Endodermal cell (in vitro differentiated cells): ENCODE data around the gene ZSCAN20. TPM values are rescaled to one million over a fixed set of nuclear protein-coding genes. Genes with fewer than 3 reads are reported as not detected.
A peak's percentile ranks its signal among the peaks of the same experiment; 100 is the strongest.

Experiments used
- DNase-seq: peaks from one replicate; pipeline ENCODE4 v3.0.0-alpha.2; 2017
- H3K27ac ChIP-seq: 2 replicates; pipeline ENCODE4 v1.5.1; 2013; ENCODE audit warnings: mild to moderate bottlenecking, low read depth, low read length, moderate library complexity
- H3K27me3 ChIP-seq: 2 replicates; pipeline ENCODE4 v1.6.1; 2013; ENCODE audit warnings: mild to moderate bottlenecking, low read length, moderate library complexity; ENCODE audit not compliant: insufficient read depth, control insufficient read depth, poor library complexity, severe bottlenecking
- H3K36me3 ChIP-seq: 2 replicates; pipeline ENCODE4 v1.7.0; 2013; ENCODE audit warnings: mild to moderate bottlenecking, low read length, moderate library complexity; ENCODE audit not compliant: control insufficient read depth, insufficient read depth
- H3K4me1 ChIP-seq: one replicate; pipeline ENCODE4 v1.7.0; 2013; ENCODE audit warnings: low read length; ENCODE audit not compliant: control insufficient read depth, insufficient read depth
- H3K4me3 ChIP-seq: 2 replicates; pipeline ENCODE4 v1.5.1; 2013; ENCODE audit warnings: mild to moderate bottlenecking, low read length, moderate library complexity
- H3K9ac ChIP-seq: 2 replicates; pipeline ENCODE4 v1.6.1; 2013; ENCODE audit warnings: mild to moderate bottlenecking, low read length, moderate library complexity; ENCODE audit not compliant: poor library complexity, severe bottlenecking; ENCODE audit errors: extremely low read depth
- H3K9me3 ChIP-seq: 2 replicates; pipeline ENCODE4 v1.6.1; 2013; ENCODE audit warnings: mild to moderate bottlenecking, low read length, moderate library complexity; ENCODE audit not compliant: control insufficient read depth
- H3K27ac Mint-ChIP-seq: 2 replicates; pipeline ENCODE4 v1.8.0; 2020; ENCODE audit warnings: mixed read lengths
- H3K27me3 Mint-ChIP-seq: 2 replicates; pipeline ENCODE4 v1.8.0; 2021; ENCODE audit warnings: mild to moderate bottlenecking, mixed read lengths; ENCODE audit not compliant: insufficient read depth
- H3K36me3 Mint-ChIP-seq: 2 replicates; pipeline ENCODE4 v1.8.0; 2020; ENCODE audit warnings: low read depth, mixed read lengths
- H3K4me1 Mint-ChIP-seq: 2 replicates; pipeline ENCODE4 v1.8.0; 2020; ENCODE audit warnings: mixed read lengths
- H3K4me3 Mint-ChIP-seq: 2 replicates; pipeline ENCODE4 v1.8.0; 2020; ENCODE audit warnings: mild to moderate bottlenecking, moderate library complexity, mixed read lengths
- H3K9me3 Mint-ChIP-seq: 2 replicates; pipeline ENCODE4 v1.8.0; 2020; ENCODE audit warnings: mild to moderate bottlenecking, mixed read lengths
- WGBS, 2 experiments: methylation state at CpG; one replicate each; pipeline versions ENCODE4 v1.1.5 to v1.1.7; 2013; ENCODE audit warnings: missing lambda C conversion rate in 2 of 2, mixed read lengths in 1 of 2; ENCODE audit not compliant: insufficient coverage in 1 of 2, insufficient read length in 1 of 2; 5-methylcytosine and 5-hydroxymethylcytosine counted together
- long read RNA-seq, 4 experiments: library from polyadenylated mRNA in 2 of 4; library from RNA in 1 of 4; library from capped mRNA in 1 of 4; stranded (forward) in 3 of 4; unstranded in 1 of 4; transcript quantifications; one replicate each; pipeline ENCODE4 v2.0.0, GENCODE V29; 2020 to 2021; ENCODE audit warnings: inconsistent platforms in 1 of 4
- polyA plus RNA-seq, 2 experiments: library from polyadenylated mRNA; stranded (reverse); fragments of 50-300 nt; gene quantifications; one replicate each; pipeline ENCODE4 v1.2.3, GENCODE V29; 2013
- total RNA-seq, 2 donors: library from RNA; stranded (reverse); fragmentation: NEBNext Ultra II Directional in 1 of 2; extraction: Animal tissue kit (Norgen Biotek cat#: 25700) in 1 of 2; gene quantifications; 2 replicates in 1 of 2; 3 replicates in 1 of 2; pipeline ENCODE4 v1.2.1, GENCODE V29; 2021
- TF ChIP-seq, protein P1 (sequence below): fragments of 200-600 bp; sonication (generic); conservative IDR thresholded peaks from 2 replicates; pipeline ENCODE4 v1.5.0; 2021; ENCODE audit warnings: antibody characterized with exemption, mild to moderate bottlenecking

The ZSCAN20 gene
- 1 to 10 TPM; 5.8 to 6.1 TPM for total RNA-seq
- 5.0 TPM for polyA plus RNA-seq (2013, experiment 1 of 2)
- polyA plus RNA-seq (2013, experiment 2 of 2) = 4.0 TPM
- long read RNA-seq, experiment 1 = 0 reads
- long read RNA-seq, experiment 2, full-length matches to known transcripts = 1 of 5 reads
- long read RNA-seq, experiment 2, partial matches to known transcripts = 0 of 5 reads
- long read RNA-seq, experiment 2, other reads (novel, unspliced or antisense) = 4 of 5 reads
- long read RNA-seq, experiment 3, full-length matches to known transcripts = 3 of 19 reads
- long read RNA-seq, experiment 3, partial matches to known transcripts = 3 of 19 reads
- long read RNA-seq, experiment 3, other reads (novel, unspliced or antisense) = 13 of 19 reads
- long read RNA-seq, experiment 4, partial matches to known transcripts = 0 of 1 reads
- long read RNA-seq, experiment 4, other reads (novel, unspliced or antisense) = 1 of 1 reads

DNA sequence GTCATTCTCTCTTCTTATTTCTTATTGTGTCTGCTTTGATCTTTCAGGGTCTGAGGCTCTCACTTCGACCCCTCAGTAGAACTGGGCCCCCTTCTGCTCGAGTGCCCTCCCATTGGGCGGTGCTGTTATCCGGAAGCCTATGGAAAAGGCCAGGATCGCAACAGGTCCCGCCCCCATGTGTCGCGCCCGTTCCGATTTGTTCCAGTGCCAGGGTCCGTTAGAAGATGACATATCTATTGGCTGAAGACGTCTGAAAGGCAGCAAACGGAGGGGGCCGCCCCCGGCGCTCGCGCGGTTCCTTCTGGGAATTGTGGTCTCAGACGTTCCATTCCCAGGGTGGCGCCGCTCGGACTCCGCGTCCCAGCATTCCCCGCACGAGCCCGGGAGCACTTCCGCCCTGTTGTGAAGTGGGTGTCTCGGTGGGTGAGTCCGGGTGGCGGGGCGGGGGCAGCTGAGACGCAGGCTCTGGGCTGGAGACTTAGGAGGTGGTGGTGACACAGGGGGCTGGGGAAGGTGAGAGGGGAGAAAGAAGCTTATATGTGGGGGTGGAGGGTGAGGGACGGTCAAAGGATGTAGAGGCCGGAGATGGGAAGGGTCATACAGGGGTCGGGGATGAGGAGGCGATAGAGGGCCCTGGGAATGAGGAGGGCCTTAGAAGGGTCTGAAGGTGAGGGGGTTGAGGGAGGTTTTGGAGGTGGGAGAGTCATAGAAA, at the start of gene ZSCAN20:
Gene ZSCAN20, plus strand, starts transcription at position 377 of the 712 bp plus-strand sequence. CDS start 6,644 bp downstream, outside the sequence.
- peak within 1 kb of the TSS; percentile 65 for H3K27ac Mint-ChIP-seq
- H3K9me3 Mint-ChIP-seq = no peaks in the 10 kb centered on the region
- no peaks in the 10 kb centered on the region for H3K36me3 ChIP-seq
- H3K36me3 Mint-ChIP-seq = no peaks in the 10 kb centered on the region
- peaks cover 7% of the 10 kb centered on the region for H3K4me1 Mint-ChIP-seq
- H3K27me3 Mint-ChIP-seq = no peaks in the 10 kb centered on the region
- 3 to 5% methylated on average over 10 to 38 of the region's 38 CpGs for WGBS, 2 experiments
- peak; percentile 99 for DNase-seq
- TF ChIP-seq, protein P1, sequence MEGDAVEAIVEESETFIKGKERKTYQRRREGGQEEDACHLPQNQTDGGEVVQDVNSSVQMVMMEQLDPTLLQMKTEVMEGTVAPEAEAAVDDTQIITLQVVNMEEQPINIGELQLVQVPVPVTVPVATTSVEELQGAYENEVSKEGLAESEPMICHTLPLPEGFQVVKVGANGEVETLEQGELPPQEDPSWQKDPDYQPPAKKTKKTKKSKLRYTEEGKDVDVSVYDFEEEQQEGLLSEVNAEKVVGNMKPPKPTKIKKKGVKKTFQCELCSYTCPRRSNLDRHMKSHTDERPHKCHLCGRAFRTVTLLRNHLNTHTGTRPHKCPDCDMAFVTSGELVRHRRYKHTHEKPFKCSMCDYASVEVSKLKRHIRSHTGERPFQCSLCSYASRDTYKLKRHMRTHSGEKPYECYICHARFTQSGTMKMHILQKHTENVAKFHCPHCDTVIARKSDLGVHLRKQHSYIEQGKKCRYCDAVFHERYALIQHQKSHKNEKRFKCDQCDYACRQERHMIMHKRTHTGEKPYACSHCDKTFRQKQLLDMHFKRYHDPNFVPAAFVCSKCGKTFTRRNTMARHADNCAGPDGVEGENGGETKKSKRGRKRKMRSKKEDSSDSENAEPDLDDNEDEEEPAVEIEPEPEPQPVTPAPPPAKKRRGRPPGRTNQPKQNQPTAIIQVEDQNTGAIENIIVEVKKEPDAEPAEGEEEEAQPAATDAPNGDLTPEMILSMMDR = no peak
- H3K27me3 ChIP-seq = no peaks in the 10 kb centered on the region
- H3K4me3 Mint-ChIP-seq = peak within 1 kb of the TSS; percentile 72
- H3K27ac ChIP-seq = no peak within 1 kb of the TSS
- H3K9ac ChIP-seq = peak within 1 kb of the TSS; percentile 54
- H3K9me3 ChIP-seq = no peaks in the 10 kb centered on the region
- H3K4me1 ChIP-seq = no peaks in the 10 kb centered on the region
- peak within 1 kb of the TSS; percentile 92 for H3K4me3 ChIP-seq

DNA sequence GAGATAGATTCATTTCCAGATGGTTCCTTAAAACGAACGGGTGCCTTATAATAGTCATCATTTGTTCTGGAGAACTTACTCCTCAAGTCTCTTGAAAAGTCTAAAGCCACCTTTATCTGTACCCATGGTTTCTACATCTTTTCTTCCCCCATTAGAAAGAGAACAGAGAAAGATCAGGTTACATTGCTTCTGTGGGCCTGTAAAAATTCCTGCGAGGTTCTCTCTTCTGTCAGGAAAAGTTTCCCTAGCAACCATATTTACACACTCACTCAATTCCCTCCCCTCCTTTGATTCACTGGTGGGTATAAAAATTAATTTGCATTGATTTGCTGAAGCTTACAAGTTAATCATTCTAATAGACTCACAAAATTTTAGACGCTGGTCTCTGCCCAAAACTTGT, 48.2 kb upstream of the ZSCAN20 start:
- Mint-ChIP-seq H3K4me3 (no peak overlapping the region), H3K4me1 (no peaks in the 10 kb centered on the region), H3K9me3 (peaks cover 1% of the 10 kb centered on the region), H3K36me3 (no peaks in the 10 kb centered on the region), H3K27me3 (peaks cover 5% of the 10 kb centered on the region), H3K27ac (no peak overlapping the region)
- WGBS, 2 experiments = 62% methylated on average over 4 of the region's 4 CpGs; no CpG with 5 or more reads in 1 of the 2 experiments
- no peaks in the 10 kb centered on the region for H3K9me3 ChIP-seq
- no peaks in the 10 kb centered on the region for H3K36me3 ChIP-seq
- peaks cover 18% of the 10 kb centered on the region for H3K27me3 ChIP-seq
- DNase-seq = no peak
- H3K4me1 ChIP-seq = no peaks in the 10 kb centered on the region
- H3K4me3 ChIP-seq = no peak overlapping the region
- no peak overlapping the region for H3K27ac ChIP-seq
- no peak overlapping the region for H3K9ac ChIP-seq
- TF ChIP-seq, protein P1 = no peak

DNA sequence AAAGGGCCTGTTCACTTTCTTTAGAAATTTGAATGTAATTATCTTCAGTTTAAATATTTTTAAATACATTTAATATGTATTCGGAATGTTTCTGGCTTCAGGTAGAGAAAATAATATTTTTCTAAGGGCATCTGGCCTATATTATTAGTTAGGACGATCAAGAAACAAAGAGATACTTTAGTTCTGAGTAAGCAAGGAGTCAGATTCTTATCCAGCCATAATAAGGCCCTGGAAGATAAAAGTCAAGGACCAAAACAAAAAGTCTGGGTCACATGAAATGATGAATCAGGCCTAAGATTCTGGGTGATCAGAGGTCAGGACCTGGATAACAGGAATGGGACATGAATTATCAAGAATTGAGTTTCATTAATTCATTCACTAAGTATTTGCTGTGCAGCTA, 47.8 kb upstream of the ZSCAN20 start:
- Mint-ChIP-seq H3K27me3 (peaks cover 5% of the 10 kb centered on the region), H3K4me3 (no peak overlapping the region), H3K4me1 (no peaks in the 10 kb centered on the region), H3K27ac (no peak overlapping the region), H3K9me3 (no peaks in the 10 kb centered on the region), H3K36me3 (no peaks in the 10 kb centered on the region)
- no peaks in the 10 kb centered on the region for H3K36me3 ChIP-seq
- no peak overlapping the region for H3K4me3 ChIP-seq
- TF ChIP-seq, protein P1 = no peak
- no peak overlapping the region for H3K27ac ChIP-seq
- WGBS, 2 experiments = 74 to 100% methylated on average over 1 to 2 of the region's 2 CpGs
- H3K4me1 ChIP-seq = peaks cover 4% of the 10 kb centered on the region
- DNase-seq = no peak
- H3K9ac ChIP-seq = no peak overlapping the region
- no peaks in the 10 kb centered on the region for H3K9me3 ChIP-seq
- H3K27me3 ChIP-seq = peaks cover 22% of the 10 kb centered on the region
